ENCODE results near the gene BTBD16. TPM values are rescaled to one million over a fixed set of nuclear protein-coding genes. Genes with fewer than 3 reads are reported as not detected.

BTBD16 gene
- total and polyA plus RNA-seq, 7 donors, result 0.12 to 0.55 (median 0.54) TPM; not detected in 4

DNA sequence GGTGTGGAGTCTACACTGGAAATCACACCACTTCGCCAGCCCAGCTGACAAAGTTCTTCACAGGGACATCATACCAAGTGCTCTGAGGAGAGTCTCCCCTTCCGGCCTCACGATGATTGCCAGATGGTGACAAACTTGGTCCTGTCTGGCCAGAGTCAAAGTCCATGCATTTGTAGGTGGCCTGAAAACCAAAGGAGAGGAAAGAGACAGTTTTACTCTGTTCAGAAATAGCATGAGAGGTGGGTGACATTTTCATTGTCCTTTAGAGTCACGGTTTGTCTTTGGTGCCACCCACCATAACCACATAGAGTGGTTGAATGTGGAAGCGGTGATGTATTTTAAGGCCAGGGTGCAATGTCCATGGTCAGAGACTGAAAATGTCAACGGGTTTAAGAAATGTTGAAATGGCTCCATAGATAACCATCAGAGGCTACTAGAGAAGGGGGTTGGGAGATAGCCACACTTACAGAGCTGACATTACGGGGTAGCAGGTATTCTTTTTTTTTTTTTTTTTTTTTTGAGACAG, 33.0 kb downstream of the BTBD16 start:
- TF ChIP-seq POLR2A (IDR thresholded peaks at IDR 0.05) (no peak), EP300 (IDR thresholded peaks at IDR 0.05) (no peak), POLR2AphosphoS5 (IDR thresholded peaks at IDR 0.05) (no peak)
- TF ChIP-seq, protein P1, sequence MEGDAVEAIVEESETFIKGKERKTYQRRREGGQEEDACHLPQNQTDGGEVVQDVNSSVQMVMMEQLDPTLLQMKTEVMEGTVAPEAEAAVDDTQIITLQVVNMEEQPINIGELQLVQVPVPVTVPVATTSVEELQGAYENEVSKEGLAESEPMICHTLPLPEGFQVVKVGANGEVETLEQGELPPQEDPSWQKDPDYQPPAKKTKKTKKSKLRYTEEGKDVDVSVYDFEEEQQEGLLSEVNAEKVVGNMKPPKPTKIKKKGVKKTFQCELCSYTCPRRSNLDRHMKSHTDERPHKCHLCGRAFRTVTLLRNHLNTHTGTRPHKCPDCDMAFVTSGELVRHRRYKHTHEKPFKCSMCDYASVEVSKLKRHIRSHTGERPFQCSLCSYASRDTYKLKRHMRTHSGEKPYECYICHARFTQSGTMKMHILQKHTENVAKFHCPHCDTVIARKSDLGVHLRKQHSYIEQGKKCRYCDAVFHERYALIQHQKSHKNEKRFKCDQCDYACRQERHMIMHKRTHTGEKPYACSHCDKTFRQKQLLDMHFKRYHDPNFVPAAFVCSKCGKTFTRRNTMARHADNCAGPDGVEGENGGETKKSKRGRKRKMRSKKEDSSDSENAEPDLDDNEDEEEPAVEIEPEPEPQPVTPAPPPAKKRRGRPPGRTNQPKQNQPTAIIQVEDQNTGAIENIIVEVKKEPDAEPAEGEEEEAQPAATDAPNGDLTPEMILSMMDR (IDR thresholded peaks at IDR 0.05), result no peak
- Histone ChIP-seq H3K27me3 (no peaks in the 10 kb centered on the region), H3K27ac (no peak overlapping the region), H3K36me3 (no peaks in the 10 kb centered on the region), H3K4me1 (peaks cover 0 to 39% (median 30%) of the 10 kb centered on the region in 4 donors), H3K4me3 (no peak overlapping the region), H3K9me3 (no peaks in the 10 kb centered on the region)
- DNase-seq, result no peak
- 92 to 93% methylated on average over 7 of the region's 7 CpGs for WGBS, 2 donors
- intact Hi-C loops (cut with DNase I), result loop anchor here (5.0 kb wide), 1 partner anchor 203 kb away; no protein-coding TSS in a partner anchor

GRCh38 chr10:122306282-122306681, 35.2 kb downstream of the BTBD16 start:
- H3K27ac ChIP-seq, result peak overlapping the region in 2 of 4 donors; percentile 92 to 94
- 90 to 97% methylated on average over 5 of the region's 5 CpGs for WGBS, 2 donors

DNA sequence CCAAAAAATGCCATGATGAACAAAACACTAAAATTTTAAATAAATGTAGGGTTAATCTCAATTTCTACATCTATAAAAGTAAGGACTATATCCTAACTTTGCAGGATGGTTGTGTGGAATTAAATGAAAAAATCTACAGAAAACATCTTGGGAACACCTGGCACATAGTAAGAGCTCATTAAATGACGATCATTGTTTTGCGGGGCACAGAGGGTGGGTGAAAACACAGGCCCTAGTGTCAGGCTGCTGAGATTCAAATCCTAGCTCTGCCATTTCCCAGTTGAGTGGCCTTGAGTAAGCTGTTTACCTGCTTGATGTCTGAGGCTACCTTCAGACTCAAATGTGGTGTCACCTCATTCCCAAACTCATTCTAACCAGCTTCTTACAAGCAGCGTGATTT, 35.6 kb downstream of the BTBD16 start:
- H3K9me3 ChIP-seq, result no peaks in the 10 kb centered on the region
- WGBS, 2 donors, result 79 to 82% methylated on average over 3 of the region's 3 CpGs
- no peak for DNase-seq
- H3K36me3 ChIP-seq, result no peaks in the 10 kb centered on the region
- H3K4me3 ChIP-seq, result no peak overlapping the region
- H3K27me3 ChIP-seq, result no peaks in the 10 kb centered on the region
- peak overlapping the region; percentile 77 to 94 (median 89) for H3K27ac ChIP-seq
- no peak for TF ChIP-seq POLR2AphosphoS5 (IDR thresholded peaks at IDR 0.05)
- TF ChIP-seq POLR2A (IDR thresholded peaks at IDR 0.05), result no peak
- TF ChIP-seq, protein P1 (IDR thresholded peaks at IDR 0.05), result no peak
- no peak for TF ChIP-seq EP300 (IDR thresholded peaks at IDR 0.05)
- intact Hi-C loops (cut with DNase I), result no loop called here
- H3K4me1 ChIP-seq, result peaks cover 0 to 47% (median 37%) of the 10 kb centered on the region in 4 donors

More at GRCh38 chr10:122306282-122306681, 35.2 kb downstream of the BTBD16 start:
- Histone ChIP-seq H3K27me3 (no peaks in the 10 kb centered on the region), H3K9me3 (no peaks in the 10 kb centered on the region), H3K4me3 (no peak overlapping the region), H3K36me3 (no peaks in the 10 kb centered on the region), H3K4me1 (peaks cover 0 to 47% (median 39%) of the 10 kb centered on the region in 4 donors)
- TF ChIP-seq EP300 (IDR thresholded peaks at IDR 0.05) (no peak), POLR2A (IDR thresholded peaks at IDR 0.05) (no peak), POLR2AphosphoS5 (IDR thresholded peaks at IDR 0.05) (no peak)
- TF ChIP-seq, protein P1 (IDR thresholded peaks at IDR 0.05), result no peak
- no peak for DNase-seq
- intact Hi-C loops (cut with DNase I), result no loop called here

- H3K27me3 ChIP-seq, result no peaks in the 10 kb centered on the region
- peak overlapping the region; percentile 77 to 94 (median 89) for H3K27ac ChIP-seq
- peak; percentile 95 for DNase-seq
- H3K36me3 ChIP-seq, result no peaks in the 10 kb centered on the region
- TF ChIP-seq EP300 (IDR thresholded peaks at IDR 0.05) (peak; percentile 79 to 96 (median 92)), POLR2AphosphoS5 (IDR thresholded peaks at IDR 0.05) (peak; percentile 85 to 95 (median 87)), POLR2A (IDR thresholded peaks at IDR 0.05) (no peak)
- TF ChIP-seq, protein P1 (IDR thresholded peaks at IDR 0.05), result no peak
- H3K4me1 ChIP-seq, result peaks cover 0 to 50% (median 40%) of the 10 kb centered on the region in 4 donors
- WGBS, 2 donors, result 42 to 50% methylated on average over 13 of the region's 13 CpGs
- intact Hi-C loops (cut with DNase I), result loop anchor here (2.0 kb wide), 1 partner anchor 67 kb away; the partner anchor contains the start of gene PLEKHA1
- no peaks in the 10 kb centered on the region for H3K9me3 ChIP-seq
- H3K4me3 ChIP-seq, result peak overlapping the region in 3 of 4 donors; percentile 12 to 23 (median 22)
Observed at GRCh38 chr10:122307669-122308416, 36.7 kb downstream of the BTBD16 start.

Measured in sigmoid colon (tissue), 7 donors.